T-helper 1 cell treated with Interleukin-12 subunit alpha and Interleukin-12 subunit beta and Interleukin-4 antibody, amounts not matched to agents 30 μg/mL and 1 μg/mL, for 36 hours (primary cell): ENCODE measurements around the gene PNMA8A.

Experiments used
- H3K27ac Mint-ChIP-seq: one replicate; pipeline ENCODE4 v1.8.0; 2021; ENCODE audit warnings: mild to moderate bottlenecking, mixed read lengths
- H3K27me3 Mint-ChIP-seq: one replicate; pipeline ENCODE4 v1.8.0; 2021; ENCODE audit warnings: low read depth, mixed read lengths
- H3K36me3 Mint-ChIP-seq: one replicate; pipeline ENCODE4 v1.8.0; 2021; ENCODE audit warnings: low read depth, mixed read lengths
- H3K4me1 Mint-ChIP-seq: one replicate; pipeline ENCODE4 v1.8.0; 2021; ENCODE audit warnings: low read depth, mixed read lengths
- H3K4me3 Mint-ChIP-seq: one replicate; pipeline ENCODE4 v1.8.0; 2021; ENCODE audit warnings: mild to moderate bottlenecking, moderate library complexity, mixed read lengths
- H3K9me3 Mint-ChIP-seq: one replicate; pipeline ENCODE4 v1.8.0; 2021; ENCODE audit warnings: mixed read lengths

The PNMA8A gene

DNA sequence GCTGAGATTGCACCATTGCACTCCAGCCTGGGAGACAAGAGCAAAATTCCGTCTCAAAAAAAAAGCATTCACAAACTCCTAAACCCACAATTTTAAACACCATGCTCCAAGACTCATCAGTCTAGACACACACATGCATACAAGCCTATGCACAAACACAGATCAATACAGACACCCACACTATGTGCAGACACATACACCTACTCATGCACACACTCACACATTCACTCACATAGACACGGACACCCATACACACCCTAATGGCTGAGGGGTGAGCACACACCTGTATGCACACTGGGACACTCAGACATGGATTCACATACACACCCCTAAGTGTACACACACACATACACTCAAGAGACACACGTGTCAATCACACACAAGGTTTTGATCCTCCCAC is 15.0 kb upstream of the PNMA8A start:
- H3K4me3 Mint-ChIP-seq = no peak overlapping the region
- H3K27me3 Mint-ChIP-seq = peaks cover 77% of the 10 kb centered on the region
- H3K36me3 Mint-ChIP-seq = no peaks in the 10 kb centered on the region

DNA sequence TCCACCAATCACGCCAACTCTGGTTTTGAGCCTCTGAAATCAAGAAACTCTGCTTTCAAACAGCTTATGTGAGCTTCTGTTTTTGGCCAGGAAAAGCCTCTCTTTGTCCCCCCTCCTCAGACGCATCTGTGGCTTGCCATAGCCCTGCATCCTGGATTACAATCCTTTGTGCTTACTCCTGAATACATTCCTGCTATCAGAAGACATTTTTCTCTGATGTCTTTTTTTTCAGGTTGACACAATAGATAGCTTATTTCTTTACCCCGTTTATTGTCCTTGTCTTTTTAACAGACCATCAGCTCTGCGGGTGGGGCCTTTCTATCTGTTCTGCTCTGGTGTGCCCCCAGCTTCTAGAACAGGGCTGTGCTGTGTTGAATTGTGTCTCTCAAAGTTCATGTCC is 13.3 kb upstream of the PNMA8A start:
- H3K27me3 Mint-ChIP-seq = peaks cover 69% of the 10 kb centered on the region
- H3K9me3 Mint-ChIP-seq = no peaks in the 10 kb centered on the region
- H3K36me3 Mint-ChIP-seq = no peaks in the 10 kb centered on the region
- H3K27ac Mint-ChIP-seq = no peak overlapping the region
- peaks cover 2% of the 10 kb centered on the region for H3K4me1 Mint-ChIP-seq
- no peak overlapping the region for H3K4me3 Mint-ChIP-seq

More for the DNA sequence above, 15.0 kb upstream of the PNMA8A start:
- Mint-ChIP-seq H3K9me3 (no peaks in the 10 kb centered on the region), H3K27ac (no peak overlapping the region), H3K4me1 (peaks cover 3% of the 10 kb centered on the region)

DNA sequence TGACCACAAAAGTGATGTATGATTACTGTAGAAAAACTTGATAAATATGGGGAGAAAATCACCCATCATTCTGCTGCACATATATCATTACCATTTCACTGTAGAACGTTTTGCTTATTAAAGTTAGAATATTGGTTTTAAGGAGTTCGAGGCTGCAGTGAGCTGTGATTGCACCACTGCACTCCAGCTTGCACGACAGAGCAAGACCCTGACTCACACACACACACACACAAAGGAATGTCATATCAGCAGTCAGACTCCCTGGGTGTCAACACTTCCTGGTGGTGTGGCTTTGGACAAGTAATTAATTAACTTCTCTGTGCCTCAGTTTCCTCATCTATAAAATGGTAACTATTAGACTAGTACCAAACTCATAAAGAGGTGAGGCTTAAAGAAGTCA is 11.3 kb upstream of the PNMA8A start:
- Mint-ChIP-seq H3K27me3 (peaks cover 56% of the 10 kb centered on the region), H3K4me1 (no peaks in the 10 kb centered on the region), H3K4me3 (no peak overlapping the region), H3K36me3 (no peaks in the 10 kb centered on the region), H3K9me3 (no peaks in the 10 kb centered on the region), H3K27ac (no peak overlapping the region)

DNA sequence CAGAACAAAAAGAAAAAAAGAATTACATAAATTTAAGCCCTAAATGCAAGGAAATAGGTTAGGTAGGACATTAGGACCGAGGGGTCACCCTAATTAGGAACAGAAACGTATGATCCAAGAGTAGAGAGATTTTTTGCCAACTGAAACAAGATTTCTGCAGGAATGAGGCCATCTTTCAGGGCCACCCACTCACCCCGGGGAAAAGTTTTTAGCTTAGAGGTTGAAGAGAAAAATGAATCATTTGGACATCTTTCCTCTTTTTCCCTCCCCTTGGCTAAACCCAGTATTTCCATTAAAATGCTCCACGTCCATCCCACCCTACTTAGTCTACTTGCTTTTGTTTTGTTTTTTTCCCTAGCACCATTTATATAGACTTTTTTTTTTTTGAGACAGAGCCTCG is 10.6 kb upstream of the PNMA8A start:
- H3K4me3 Mint-ChIP-seq = no peak overlapping the region
- H3K4me1 Mint-ChIP-seq = no peaks in the 10 kb centered on the region
- H3K27me3 Mint-ChIP-seq = peaks cover 50% of the 10 kb centered on the region
- no peaks in the 10 kb centered on the region for H3K36me3 Mint-ChIP-seq
- H3K9me3 Mint-ChIP-seq = no peaks in the 10 kb centered on the region
- H3K27ac Mint-ChIP-seq = no peak overlapping the region

DNA sequence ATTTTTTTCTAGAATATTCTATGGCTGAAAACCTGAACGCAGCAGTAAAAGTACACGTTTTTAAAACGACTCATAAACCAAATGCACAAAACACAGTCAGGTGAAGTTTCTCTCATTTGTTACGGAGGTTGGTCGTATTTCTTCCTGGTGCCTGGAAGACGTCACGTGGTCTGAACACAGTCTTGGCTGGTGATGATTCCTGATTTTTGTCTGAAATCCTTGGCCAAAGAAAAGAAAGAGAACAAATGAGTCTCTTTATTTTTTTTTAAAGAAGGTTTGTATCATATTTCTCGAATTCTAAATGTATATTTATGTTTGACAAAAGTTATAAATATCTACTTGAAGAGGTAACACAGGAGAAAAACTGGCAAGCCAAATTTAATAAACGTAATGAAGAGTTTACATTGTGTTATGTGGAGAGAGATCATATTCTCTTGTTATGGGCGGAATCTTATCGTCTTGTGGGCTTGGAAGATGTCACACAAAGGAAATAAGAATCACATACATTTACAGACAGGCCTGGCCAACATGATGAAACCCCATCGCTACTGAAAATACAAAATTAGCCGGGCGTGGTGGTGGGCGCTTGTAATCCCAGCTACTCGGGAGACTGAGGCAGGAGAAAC is 10.0 kb upstream of the PNMA8A start:
- Mint-ChIP-seq H3K36me3 (no peaks in the 10 kb centered on the region), H3K9me3 (no peaks in the 10 kb centered on the region), H3K27ac (no peak overlapping the region), H3K27me3 (peaks cover 44% of the 10 kb centered on the region), H3K4me1 (no peaks in the 10 kb centered on the region), H3K4me3 (no peak overlapping the region)

DNA sequence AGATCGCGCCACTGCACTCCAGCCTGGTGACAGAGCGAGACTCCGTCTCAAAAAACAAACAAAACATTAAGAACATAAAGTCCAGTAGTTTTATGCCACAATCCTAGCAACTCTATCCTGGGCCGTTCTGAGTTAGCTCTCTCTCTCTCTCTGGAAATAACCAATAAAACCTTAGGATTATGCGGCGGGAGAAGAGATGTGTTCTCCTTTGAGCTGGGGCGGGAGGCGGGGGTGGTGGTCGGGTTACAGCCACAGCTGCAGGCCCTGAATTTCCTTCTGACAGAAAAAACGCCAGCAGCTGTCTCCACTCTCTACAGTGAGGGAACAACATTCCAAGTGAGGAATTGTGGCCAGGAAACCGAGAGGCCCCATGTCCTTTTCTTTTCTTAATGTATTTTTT is 9.1 kb upstream of the PNMA8A start:
- Mint-ChIP-seq H3K9me3 (no peaks in the 10 kb centered on the region), H3K4me3 (no peak overlapping the region), H3K36me3 (no peaks in the 10 kb centered on the region), H3K27ac (no peak overlapping the region), H3K4me1 (no peaks in the 10 kb centered on the region), H3K27me3 (peaks cover 45% of the 10 kb centered on the region)

DNA sequence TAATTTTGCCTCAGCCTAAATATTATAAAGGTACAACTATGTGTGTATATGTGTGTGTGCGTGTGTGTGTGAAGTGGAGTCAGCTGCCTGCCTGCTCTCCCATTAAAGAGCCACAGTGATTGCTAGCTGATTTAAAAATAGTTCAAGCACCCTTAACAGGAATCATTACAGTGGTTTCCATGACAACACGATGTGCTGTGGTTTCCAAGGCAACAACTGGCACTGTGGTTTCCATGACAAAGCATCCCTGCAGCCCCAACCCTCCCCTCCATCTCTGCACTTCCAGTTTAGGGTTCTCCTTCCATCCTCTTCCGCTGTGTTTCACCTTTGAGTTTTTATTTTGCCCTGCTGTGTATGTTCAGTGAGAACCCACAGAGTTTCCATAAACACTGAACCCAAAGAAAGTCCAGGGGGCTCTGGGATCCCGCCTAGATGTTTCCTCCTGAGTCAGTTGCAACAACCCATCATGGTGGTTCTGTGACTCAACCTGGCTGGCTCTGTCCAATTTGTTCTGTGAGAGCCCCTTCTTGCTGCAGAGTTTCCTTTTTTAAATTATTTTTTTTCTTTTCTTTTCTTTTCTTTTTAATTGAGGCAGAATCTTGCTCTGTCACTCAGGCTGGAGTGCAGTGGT is 7.1 kb upstream of the PNMA8A start:
- Mint-ChIP-seq H3K9me3 (no peaks in the 10 kb centered on the region), H3K4me3 (no peak overlapping the region), H3K4me1 (no peaks in the 10 kb centered on the region), H3K36me3 (no peaks in the 10 kb centered on the region), H3K27ac (no peak overlapping the region), H3K27me3 (peaks cover 45% of the 10 kb centered on the region)

DNA sequence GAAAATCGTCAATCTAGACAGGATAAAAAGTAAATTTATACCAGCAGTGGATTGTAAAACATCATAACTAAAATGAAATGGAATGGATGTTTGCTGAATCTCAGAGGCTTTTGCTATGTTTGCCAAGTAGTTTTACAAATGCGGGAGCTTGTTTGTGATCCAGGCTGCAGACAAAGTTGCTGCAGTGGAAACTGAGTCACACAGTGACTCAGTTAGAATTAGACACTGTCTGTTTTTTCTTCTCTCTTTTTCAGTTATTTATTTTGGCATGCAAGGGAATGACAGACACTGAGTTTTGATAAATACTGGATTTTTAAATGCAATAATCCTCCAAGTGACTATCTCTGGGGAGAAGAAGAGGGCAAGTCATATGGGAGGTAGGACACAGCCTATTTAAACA is 4.6 kb upstream of the PNMA8A start:
- Mint-ChIP-seq H3K36me3 (no peaks in the 10 kb centered on the region), H3K9me3 (no peaks in the 10 kb centered on the region), H3K27ac (no peak overlapping the region), H3K27me3 (peaks cover 43% of the 10 kb centered on the region), H3K4me1 (no peaks in the 10 kb centered on the region), H3K4me3 (no peak overlapping the region)

DNA sequence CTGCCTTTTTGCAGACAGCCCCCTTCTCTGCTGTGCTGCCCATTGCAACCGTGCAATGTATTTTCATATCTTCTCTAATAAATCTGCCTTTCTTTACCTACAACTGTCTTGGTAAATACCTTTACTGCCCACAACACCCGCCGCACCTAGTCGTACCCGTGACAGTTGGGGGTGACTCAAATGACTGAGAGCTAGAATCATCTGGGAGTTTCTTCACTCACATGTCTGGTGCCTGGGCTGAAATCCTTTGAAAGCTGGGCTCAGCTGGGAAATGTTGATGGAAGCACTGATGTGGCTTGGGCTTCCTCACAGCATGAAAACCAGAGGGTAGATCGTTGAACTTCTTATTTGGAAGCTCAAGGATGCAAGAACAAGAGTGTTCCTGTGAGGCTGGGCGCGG is 2.8 kb upstream of the PNMA8A start:
- no peaks in the 10 kb centered on the region for H3K9me3 Mint-ChIP-seq
- H3K4me1 Mint-ChIP-seq = no peaks in the 10 kb centered on the region
- no peak overlapping the region for H3K4me3 Mint-ChIP-seq
- H3K27me3 Mint-ChIP-seq = peaks cover 44% of the 10 kb centered on the region
- no peaks in the 10 kb centered on the region for H3K36me3 Mint-ChIP-seq
- no peak overlapping the region for H3K27ac Mint-ChIP-seq

DNA sequence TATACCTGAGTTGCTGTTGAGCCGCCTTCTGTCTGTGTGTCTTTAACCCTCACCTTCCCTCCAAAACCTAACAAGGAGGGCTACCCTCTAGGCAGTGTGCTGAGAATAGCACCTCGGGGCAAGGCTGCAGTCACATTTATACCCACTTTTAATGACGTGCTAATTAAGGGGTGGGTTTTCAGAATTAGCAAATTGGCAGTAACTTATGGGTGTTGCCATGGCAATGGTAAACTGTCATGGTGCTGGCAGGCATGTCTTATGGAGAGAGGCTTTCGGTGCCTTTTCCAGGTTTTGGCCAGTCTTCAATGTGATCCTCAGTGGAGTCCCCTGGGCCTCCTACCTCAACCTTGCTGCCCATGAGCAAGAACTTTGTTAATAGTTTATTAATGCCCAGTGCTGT is 1.2 kb upstream of the PNMA8A start:
- Mint-ChIP-seq H3K9me3 (no peaks in the 10 kb centered on the region), H3K27me3 (peaks cover 44% of the 10 kb centered on the region), H3K4me3 (no peak overlapping the region), H3K27ac (no peak overlapping the region), H3K36me3 (no peaks in the 10 kb centered on the region), H3K4me1 (no peaks in the 10 kb centered on the region)

DNA sequence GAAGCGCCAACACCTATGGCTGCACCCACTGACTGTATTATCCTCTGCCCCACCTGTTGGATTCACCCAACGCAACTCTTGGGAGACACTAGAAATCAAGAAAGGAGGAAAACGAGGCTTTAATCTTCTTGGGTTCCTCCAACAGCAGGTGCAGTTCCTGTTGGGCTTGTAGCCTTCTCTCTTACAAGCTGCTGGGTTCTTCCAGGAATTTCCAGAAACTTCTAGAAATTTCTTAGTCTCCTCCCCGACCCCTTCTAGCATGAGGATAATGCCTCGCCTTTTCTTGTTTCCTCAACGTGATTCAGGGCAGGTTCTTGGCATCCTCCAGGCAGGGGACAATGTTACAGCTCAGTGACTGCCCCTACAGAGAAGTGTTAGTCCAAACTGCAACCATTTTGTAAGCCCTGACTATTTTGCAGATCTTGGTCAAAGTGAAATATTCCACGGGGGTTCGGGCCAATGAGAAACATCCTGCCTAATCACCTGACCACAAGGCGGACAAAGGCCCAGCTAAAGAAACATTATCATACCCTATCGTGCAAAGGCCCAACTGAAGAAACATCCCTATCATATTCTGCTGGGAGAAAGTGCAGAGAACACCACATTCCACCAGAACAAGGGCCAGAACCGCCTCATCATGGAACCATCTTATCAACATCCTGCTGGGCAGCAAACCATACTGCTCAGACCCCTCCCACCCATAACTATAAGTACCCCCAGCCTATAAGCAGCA is 614 bp upstream of the PNMA8A start:
- Mint-ChIP-seq H3K36me3 (no peaks in the 10 kb centered on the region), H3K27ac (no peak overlapping the region), H3K4me1 (no peaks in the 10 kb centered on the region), H3K9me3 (no peaks in the 10 kb centered on the region), H3K27me3 (peaks cover 45% of the 10 kb centered on the region), H3K4me3 (no peak overlapping the region)

DNA sequence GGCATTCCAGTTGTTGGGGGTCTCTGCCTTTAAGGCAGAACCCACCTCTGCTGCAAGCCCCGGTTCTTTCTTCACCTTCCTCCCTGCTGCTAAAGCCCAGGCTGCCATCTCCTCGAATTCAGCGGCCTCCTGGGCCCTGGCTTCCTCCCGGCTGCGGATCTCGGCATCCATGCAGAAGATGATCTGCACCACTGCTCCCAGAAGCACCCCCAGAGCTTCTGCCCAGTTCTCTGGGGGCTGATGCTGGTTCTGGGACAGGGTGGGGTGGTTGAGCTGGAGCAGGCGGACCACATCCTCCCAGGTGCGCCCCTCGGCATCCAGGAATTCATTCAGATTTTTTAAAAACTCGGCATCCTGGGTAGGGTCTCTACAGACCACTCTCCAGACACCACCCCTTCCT is 987 bp downstream of the PNMA8A start:
- Mint-ChIP-seq H3K27ac (no peak overlapping the region), H3K36me3 (no peaks in the 10 kb centered on the region), H3K27me3 (peaks cover 52% of the 10 kb centered on the region)

DNA sequence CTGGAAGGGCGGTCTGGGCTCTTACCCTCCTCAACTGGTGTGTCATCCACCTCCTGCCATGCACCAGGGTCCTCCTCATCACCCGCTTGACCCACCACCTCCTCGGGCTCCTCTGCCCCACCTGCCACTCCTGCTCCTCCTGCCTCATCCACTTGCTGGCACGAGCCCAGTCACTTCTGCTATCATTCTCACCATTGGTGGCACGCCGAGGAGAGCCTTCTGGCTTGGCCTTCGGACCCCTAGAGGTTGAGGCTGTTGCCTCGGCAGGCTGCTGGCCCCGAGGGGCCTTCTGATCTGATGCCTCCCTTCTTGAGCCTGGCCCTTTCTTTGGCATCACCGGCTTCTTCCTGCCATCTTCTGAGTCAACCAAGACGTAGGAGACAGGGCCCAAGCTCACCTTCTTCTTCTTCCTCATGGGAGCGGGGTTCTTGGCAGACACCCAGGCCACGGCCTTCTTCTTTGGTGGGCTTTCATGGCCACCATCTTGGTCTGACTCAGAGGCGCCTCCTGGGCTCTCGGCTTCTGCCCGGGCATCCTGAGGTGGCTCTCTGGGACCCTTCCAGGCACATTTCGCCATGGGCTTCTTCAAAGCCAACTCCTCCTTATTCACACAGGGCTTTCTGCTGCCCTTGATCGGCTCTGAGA is 1.7 kb downstream of the PNMA8A start:
- Mint-ChIP-seq H3K27me3 (peaks cover 52% of the 10 kb centered on the region), H3K4me1 (peaks cover 1% of the 10 kb centered on the region), H3K27ac (no peak overlapping the region), H3K9me3 (no peaks in the 10 kb centered on the region), H3K36me3 (no peaks in the 10 kb centered on the region), H3K4me3 (no peak overlapping the region)

More for the DNA sequence above, 987 bp downstream of the PNMA8A start:
- Mint-ChIP-seq H3K4me1 (peaks cover 1% of the 10 kb centered on the region), H3K4me3 (no peak overlapping the region), H3K9me3 (no peaks in the 10 kb centered on the region)

DNA sequence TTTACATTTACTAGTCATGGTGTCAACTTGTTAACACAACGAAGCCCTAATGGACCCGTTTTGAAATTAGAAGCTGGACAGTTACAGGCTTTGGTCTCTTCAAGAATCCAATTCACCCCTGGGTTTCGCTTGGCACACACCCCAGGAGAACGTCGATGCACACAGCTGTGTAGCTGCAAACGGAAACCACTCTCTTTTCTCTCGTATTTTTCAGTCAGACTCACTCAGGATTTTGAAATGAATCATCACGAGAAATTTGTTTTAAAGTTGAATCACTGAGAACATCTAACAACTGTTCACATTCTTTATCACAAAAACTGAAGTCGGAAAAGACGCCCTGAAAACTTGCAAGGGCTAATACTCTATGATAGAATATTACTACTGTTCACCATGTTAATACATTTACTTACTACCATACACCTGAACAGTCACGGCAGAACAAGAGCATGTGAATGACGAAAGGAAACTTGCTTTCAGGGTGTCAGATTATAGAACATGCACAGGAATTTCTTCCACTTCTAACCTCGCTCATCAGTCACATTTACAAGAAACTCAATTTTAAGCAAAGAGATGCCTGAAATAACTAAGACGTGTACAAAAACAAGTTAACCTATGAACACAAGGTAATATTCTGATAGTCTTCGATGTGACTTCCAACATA is 4.7 kb downstream of the PNMA8A start:
- H3K4me1 Mint-ChIP-seq = peaks cover 1% of the 10 kb centered on the region
- H3K4me3 Mint-ChIP-seq = no peak overlapping the region
- no peaks in the 10 kb centered on the region for H3K9me3 Mint-ChIP-seq
- H3K27me3 Mint-ChIP-seq = peaks cover 25% of the 10 kb centered on the region
- no peak overlapping the region for H3K27ac Mint-ChIP-seq
- no peaks in the 10 kb centered on the region for H3K36me3 Mint-ChIP-seq
